ENCODE results near the gene ZNF646.

The ZNF646 gene

DNA sequence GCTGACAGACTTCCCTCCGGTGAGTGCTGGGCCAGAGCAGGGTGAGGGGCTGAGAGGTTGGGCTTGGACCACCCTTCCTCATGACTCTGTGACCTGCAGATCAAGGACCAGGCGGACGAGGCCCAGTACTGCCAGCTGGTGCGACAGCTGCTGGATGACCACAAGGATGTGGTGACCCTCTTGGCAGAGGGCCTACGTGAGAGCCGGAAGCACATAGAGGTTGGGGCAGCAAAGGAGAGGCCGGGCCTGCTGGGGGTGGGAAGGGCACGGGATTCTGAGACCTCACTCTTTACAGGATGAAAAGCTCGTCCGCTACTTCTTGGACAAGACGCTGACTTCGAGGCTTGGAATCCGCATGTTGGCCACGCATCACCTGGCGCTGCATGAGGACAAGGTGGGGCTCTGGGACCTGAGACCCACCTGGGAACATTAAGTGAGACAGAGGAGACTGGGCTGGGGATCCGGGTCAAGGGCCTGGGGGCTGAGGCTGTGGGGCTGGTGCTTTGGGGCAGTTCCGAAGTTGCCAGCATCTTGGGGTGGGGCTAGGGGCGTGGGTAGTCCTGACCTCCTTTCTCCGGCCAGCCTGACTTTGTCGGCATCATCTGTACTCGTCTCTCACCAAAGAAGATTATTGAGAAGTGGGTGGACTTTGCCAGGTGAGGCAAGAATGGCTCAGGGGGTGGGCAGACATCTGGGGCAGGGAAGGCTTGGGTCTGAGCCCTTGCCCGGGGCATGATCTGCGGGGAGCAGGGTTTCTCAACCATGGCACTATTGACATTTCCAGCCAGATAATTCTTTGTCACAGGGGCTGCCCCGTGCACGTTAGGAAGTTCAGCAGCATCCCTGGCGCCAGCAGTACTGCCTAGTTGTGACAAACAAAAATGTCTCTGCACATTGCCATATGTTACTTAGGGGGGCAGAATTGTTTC is 36.1 kb downstream of the ZNF646 start:
- no peak for FAIRE-seq

DNA sequence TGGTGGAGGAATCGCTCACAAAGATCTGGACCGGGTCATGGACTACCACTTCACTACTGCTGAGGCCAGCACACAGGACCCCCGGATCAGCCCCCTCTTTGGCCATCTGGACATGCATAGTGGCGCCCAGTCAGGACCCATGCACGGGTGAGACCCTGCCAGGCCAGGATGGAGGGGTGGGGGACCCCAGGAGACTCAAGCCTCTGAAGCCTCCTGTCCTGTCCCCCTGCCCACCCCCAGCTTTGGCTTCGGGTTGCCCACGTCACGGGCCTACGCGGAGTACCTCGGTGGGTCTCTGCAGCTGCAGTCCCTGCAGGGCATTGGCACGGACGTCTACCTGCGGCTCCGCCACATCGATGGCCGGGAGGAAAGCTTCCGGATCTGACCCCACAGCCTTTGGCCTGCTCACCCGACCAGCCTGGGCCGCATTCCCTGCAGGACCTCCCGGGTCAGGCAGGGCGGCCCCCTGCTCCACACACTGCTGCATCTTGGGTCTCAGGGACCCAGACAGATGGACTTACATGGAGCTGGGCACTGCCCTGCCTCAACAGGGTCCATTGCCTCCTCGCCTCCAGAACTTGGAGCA is 37.8 kb downstream of the ZNF646 start:
- no peak for FAIRE-seq

DNA sequence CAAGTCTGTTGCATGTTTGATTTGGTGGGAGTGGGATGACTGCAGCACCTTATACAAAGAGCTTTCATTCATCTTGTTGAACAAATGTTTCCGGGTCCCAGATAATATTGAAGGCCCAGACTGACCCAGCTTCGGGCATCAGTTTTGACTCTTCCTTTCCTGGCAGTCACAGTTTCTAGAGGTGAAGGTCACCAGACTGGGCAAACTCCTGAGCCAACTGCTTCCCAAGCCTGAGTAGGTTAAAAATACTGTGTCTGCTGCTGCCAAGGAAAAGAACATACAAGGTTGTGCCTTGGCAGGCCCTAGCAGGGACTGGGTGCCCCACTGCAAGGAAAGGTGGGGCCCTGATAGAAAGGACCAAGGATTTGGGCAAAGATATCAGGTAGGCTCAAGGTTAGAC is 38.5 kb downstream of the ZNF646 start:
- FAIRE-seq: no peak

DNA sequence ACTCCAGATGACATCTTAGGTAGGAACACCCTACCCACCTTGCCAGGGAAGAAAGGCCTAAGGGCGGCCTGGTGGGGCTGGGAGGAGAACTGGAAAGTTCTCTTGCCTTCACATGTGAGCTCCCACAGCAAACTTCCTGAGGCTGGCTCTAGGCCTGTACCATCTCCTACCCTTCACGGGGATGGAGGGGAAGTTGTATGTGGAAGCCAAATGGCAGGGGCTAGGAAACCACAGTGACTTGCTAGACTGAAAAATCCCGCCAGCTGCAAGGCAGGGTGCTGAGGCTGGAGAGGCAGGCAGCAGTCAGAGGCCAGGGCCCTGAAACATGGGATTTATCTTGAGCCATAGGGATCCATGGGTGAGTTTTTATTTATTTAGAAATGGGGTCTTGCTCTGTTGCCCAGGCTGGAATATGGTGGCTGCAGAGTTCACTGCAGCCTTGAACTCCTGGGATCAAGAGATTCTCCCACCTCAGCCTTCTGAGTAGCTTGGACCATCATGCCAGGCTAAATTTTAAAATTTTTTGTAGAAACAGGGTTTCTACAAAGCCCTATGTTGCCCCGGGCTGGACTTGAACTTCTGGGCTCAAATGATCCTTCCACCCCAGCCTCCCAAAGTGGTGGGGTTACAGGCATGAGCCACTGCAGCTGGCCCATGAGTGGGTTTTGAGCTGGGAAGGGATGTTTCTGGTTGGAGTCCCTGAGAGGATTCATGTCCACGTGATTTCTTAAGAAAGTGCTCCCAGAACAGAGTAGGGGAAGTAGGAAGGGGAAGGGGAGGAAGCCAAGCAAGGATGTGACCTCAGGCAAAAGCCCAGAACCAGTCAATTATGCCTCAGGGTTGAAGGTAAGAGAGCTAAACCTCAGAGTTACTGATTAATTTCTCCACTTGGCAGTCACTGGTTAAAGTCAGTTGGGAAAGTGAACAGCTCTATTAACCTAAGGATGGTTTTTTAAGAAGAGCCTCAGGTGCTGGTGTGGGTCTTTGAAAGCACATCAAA is 39.2 kb downstream of the ZNF646 start:
- no peak for FAIRE-seq

DNA sequence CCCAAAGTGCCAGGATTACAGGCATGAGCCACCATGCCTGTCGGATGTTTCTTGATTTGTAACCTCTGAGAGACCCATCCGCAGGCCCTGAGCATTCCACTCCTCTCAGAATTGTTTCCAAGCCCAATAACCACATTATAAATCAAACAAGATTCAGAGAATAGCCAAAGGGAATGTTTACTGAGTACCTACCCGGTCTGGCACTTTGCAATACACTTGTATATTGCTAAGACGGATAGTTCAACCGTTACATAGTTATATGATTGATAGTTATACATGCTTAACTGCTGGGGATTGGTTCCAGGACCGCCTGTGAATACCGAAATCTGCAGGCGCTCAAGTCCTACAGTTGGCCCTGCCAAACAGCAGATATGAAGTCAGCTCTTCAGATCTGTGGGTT is 40.2 kb downstream of the ZNF646 start:
- no peak for FAIRE-seq

DNA sequence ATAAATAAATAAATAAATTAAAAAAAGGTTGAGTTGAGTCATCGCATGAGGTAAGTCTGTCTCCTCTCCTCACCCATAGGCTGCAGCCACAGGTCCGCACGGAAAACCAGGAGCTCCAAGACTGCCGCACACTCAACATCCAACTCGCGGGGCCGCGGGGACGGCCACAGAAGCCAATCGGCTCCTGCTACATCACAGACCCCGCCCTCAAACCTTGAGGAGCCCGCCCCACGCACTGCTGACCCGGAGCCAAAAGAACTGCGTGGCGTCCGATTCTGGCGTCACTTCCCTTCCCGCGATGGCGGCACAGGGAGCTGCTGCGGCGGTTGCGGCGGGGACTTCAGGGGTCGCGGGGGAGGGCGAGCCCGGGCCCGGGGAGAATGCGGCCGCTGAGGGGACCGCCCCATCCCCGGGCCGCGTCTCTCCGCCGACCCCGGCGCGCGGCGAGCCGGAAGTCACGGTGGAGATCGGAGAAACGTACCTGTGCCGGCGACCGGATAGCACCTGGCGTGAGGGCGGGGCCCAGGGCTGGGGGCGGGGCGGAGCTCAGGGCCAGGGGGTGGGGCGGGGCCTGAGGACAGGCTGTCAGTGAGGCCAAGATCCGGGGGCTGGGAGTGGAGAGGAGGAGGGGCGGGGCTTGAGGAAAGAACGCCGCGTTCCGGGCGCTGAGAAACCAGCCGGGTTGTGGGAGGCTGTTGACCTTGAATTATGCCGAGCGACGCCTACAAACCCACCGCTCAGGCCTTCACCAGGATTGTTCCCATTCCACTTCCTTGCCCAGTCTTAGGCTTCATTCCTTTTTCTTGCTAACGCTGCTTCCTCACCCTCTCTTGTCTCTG is 43.4 kb downstream of the ZNF646 start, which contains the start of gene KAT8:
Gene KAT8 (plus strand): TSS at position 281 of the 839 bp plus-strand sequence. CDS start 18 bp downstream, at position 299.
- FAIRE-seq: peak; percentile 95

DNA sequence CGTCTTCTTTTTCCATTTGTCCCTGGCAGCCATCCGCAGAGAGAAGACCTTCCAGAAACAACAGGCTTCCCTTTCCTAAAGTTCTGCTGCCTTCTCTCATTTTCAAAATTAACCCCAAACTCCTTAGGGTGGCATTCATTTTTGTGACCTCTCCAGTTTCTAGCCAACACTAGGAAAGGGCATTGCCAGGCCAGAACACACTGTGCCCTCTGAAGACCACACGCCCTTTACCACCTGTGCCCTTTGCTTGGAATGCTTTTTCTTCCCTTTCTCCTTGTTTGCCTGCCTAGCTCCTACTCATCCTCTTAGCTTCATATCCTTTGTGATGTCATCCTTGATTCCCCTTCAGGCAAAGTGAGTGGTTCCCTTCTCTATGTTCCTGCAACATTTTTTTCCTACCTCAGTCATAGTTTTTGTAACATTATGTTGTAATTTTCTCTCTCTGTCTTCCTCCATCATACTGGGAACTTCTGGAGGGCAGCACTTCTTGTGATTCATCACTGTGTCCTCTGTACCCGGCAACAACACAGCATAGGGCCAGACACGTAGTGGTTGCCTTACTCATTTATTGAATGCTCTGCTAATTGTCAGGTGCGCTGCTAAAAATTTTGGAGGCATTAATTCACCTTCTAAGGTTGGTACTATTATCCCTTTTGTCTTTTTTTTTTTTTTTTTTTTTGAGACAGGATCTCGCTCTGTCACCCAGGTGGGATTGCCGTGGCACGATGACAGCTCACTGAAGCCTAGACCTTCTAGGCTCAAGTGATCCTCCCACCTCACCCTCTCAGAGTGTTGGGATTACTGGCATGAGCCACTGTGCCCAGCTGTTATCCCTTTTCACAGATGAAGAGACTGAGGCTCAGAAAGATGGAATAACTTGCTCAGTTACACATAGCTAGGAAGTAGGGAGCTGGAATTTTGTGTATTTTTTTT is 44.3 kb downstream of the ZNF646 start:
- no peak for FAIRE-seq

DNA sequence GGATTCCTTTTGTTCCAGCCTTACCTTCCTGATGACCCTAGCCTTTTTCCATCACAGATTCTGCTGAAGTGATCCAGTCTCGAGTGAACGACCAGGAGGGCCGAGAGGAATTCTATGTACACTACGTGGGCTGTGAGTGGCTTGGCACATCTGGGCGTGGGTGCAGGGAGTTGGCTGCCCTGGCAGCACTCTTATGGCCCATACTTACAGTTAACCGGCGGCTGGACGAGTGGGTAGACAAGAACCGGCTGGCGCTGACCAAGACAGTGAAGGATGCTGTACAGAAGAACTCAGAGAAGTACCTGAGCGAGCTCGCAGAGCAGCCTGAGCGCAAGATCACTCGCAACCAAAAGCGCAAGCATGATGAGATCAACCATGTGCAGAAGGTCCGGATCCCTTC is 45.9 kb downstream of the ZNF646 start:
- no peak for FAIRE-seq

DNA sequence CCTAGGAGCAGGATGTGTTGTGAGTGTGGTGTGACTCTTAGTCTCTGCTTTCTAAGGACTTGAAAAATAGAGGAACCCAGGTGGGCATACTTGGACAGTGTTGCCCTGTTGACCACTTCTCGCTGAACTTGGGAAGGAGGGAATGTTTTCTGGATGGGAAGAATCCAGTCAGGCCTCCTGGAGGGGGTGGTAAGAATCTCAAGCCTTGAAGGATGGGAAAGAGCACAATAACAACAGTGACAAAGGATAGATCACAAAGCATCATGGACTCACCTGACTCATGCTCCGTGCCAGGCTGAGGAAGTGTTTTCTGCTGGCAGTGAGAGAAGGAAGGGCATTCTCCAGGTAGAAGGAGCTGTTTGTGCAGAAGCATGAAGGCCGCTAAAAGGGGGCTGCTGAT is 51.6 kb downstream of the ZNF646 start:
- no peak for FAIRE-seq

DNA sequence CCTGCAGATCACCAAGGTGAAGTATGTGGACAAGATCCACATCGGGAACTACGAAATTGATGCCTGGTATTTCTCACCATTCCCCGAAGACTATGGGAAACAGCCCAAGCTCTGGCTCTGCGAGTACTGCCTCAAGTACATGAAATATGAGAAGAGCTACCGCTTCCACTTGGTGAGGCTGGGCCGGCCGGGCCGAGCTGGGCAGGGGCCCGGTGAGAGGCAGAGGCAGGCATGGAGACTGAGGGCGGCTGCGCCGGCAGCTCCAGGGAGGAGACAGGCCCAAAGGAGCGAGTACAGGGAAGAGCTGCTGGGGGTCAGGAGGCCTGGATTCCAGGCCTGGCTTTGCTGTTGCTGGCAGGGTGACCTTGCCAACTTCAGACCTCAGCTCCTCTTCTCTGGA is 53.0 kb downstream of the ZNF646 start:
- FAIRE-seq: no peak

DNA sequence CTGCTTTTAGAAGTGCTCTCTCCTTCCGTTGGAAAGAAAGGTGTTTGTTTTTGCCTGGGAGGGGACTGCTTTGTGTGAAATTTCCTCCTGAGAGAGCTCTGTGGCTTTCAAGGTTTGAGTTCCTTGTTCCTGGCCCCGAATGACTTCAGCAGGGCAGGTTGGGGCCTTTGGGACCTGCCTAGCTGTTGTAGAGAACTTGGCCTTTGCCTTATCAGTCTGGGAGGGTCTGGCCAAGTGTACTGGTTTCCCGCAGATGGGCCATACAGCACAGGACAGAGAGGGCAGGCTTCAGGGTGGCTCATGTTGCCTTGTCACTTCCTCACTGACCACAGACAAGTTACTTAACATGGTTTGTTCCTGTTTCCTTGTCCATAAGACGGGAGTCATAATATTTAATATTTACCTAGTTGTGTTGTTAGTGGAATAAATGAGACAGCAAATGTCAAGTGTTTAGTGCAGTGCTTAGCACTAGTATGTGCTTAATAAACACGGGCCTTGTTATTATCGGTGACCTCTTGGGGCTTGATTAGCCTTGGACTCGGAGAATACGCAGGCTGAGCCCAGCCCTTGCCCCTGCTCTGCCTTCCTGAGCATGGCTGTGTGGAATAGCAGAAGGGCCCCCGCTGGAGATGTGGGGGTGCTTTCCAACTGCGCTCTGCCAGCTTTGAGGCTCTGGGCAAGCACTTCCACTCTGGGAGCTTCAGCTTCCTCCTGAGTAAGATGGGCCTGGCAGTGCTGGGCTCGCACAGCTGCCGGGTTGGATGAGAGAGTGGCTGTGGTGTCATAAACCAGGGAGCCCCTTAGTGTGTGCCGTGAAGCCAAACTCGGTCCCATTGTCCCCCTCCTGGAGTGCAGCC is 54.7 kb downstream of the ZNF646 start:
- FAIRE-seq: no peak

DNA sequence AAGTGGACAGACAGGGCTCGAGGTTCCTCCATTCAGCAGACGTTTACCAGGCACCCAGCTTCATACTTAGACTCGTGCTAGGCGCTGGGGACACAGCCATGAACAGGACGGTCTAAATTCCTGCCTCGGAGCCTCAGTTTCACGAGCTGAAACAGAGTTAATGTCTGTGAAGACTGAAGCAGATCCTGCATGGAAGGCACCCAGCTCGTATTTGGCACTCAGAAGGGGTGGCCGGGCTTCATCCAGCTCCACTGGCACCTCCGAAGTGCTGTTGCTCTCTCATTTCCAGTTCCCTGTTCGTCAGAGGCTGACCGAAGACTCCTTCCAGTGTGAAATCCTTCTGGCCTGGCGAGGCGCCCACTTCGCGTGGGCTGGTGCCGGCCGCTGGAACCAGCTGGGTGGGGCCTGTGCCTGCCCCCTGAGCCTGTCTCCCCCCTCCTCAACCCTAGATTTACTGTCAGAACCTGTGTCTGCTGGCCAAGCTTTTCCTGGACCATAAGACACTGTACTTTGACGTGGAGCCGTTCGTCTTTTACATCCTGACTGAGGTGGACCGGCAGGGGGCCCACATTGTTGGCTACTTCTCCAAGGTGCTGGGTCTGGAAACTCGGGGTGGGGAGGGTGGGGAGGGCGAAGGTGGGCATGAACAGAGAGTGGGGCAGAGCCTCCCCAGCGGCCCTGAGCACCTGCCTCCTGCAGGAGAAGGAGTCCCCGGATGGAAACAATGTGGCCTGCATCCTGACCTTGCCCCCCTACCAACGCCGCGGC is 55.5 kb downstream of the ZNF646 start:
- FAIRE-seq: no peak

DNA sequence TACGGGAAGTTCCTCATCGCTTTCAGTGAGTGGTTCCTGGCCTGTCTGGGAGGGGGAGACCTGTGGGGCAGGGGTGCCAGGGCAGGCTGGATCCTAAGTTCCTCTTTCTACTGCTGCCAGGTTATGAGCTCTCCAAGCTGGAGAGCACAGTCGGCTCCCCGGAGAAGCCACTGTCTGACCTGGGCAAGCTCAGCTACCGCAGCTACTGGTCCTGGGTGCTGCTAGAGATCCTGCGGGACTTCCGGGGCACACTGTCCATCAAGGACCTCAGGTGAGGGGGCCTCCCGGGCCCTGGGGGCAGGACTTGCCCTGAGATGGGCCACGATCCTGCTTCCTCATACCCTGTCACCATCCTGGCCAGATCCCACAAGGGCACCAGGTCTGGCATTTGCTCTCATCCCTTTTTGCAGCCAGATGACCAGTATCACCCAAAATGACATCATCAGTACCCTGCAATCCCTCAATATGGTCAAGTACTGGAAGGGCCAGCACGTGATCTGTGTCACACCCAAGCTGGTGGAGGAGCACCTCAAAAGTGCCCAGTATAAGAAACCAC is 56.2 kb downstream of the ZNF646 start:
- FAIRE-seq: no peak

DNA sequence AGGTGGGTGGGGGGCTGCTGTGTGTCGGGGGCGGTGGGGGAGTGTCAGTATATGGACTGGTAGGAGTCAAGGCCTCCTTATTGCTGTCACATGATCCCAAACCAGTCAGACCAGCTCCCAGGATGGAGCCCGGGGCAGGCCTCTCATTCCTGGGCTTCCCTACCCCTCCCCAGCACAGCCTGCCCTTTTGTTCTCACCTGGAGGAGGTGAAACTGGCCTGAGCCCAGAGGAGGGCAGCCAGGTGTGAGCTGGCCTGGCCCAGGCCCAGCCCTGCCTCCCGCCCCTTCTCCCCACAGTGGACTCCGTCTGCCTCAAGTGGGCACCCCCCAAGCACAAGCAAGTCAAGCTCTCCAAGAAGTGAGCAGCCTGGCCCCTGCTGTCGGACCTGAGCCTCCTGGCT is 56.7 kb downstream of the ZNF646 start:
- FAIRE-seq: no peak

DNA sequence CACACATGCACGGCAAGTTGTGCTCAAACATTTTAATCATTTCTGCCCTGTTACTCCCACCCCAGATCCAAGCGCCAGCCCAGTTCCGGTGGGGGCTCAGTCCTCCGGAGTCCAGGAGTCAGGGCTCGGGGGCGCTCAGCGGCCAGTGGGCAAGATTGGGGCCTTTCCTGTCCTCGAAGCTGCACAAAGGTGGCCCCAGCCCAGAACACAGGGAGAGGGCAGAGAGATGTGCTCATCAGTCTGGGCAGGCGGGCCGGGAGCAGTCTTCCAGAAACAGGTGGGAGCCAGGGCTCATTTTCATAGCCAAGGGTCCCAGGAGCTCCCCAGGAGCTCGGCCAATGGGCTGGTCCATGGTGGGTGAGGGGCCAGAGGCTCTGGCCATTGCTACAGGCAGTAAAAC is 57.2 kb downstream of the ZNF646 start:
- FAIRE-seq: no peak

DNA sequence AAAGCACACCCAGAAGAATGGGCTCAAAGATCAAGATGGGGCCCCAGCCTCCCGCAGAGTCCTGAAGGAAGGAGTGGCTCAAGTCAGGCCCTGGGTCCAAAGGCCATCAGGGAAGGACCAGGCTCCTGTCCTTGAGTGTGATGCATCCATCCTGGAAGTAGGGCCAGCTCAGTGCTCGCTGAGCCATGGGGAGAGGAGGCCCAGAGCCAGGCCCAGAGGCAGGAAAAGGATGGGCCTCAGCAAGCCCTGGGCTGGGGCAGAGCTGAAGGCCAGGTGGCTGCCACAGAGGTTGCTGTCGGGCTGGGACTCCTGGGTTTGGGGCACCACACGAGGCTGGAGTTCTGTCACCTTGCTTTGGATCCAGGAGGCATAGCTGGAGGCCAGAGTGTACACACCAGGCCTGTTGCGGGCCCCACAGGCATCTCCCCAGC is 57.6 kb downstream of the ZNF646 start:
- FAIRE-seq: no peak

DNA sequence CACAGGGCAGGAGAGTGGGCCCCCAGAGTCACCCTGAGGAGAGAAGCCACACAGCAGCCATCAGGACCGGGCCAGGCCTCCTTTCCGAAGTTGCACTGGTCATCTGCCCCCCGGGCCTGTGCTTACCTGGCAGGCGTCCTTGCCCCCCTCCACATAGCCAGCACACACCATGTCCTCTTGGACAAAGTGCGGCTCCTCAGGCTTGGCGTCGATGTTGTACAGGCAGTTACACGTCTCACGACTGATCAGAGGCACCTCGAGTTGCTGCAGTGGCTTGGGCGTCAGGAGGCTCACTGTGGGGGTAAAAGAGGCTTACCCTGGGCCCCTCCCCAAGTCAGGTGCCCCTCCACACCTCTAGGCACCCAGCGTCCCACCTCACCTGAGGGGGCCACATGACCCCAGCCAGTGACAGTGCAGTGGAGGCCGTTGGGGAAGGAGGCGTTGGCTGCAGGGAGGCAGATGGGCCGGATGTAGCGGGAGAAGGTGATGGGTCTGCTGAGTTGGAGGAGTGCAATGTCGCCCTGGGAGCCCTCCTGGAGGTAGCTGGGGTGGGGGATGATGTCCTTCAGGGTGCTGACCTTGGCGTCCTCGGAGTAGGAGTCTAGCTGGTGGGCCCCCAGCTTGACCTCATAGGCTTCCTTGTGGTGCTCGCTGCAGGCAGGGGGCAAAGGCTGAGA is 58.2 kb downstream of the ZNF646 start:
- FAIRE-seq: no peak

DNA sequence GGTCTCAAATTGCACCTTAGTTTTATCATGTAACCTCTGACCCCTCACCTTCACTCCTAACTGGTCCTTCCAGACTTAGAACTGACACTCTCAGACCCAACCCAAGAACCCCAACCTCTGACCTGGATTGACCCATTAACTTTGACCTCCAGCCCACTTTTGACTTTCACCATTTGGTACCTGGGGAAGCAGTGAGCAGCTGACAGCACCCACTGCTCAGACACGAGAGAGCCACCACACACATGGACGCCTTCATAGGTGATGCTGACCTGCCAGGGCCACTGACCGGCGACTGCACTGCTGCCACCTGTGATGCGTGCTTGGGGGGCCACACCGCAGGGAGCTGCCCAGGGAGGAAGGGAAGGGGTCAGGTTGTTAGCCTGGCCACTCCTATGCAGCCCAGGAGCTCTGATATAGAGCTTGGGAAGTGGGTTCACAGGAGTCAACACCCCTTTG is 58.9 kb downstream of the ZNF646 start:
- no peak for FAIRE-seq

Measured in G401.6 (cell line).